Natural killer cell (primary cell): ENCODE measurements around the gene CHST11. TPM values are rescaled to one million over a fixed set of nuclear protein-coding genes. Genes with fewer than 3 reads are reported as not detected.

Source experiments
- ATAC-seq, 3 donors: fragments of 150-1000 bp in 2 of 3; fragments of 200-7000 bp in 1 of 3; cut with Tn5 transposase; 1 replicate in 1 of 3; 2 replicates in 2 of 3; pipeline ENCODE4 v1.10.0; 2021; ENCODE audit warnings: mild to moderate bottlenecking in 2 of 3, moderate library complexity in 2 of 3
- DNase-seq, 2 donors: peaks; one replicate each; pipeline versions ENCODE4 v3.0.0 to v3.0.0-alpha.2; 2013 to 2021; ENCODE audit warnings: mixed read lengths in 1 of 2
- H3K27ac ChIP-seq: one replicate; pipeline ENCODE4 v1.5.1; 2013; ENCODE audit warnings: mild to moderate bottlenecking, low read length
- H3K27me3 ChIP-seq: one replicate; pipeline ENCODE4 v1.6.1; 2013; ENCODE audit warnings: low read length; ENCODE audit not compliant: control insufficient read depth, insufficient read depth
- H3K36me3 ChIP-seq: one replicate; pipeline ENCODE4 v1.6.1; 2013; ENCODE audit warnings: low read length; ENCODE audit not compliant: control insufficient read depth, insufficient read depth
- H3K4me1 ChIP-seq: one replicate; pipeline ENCODE4 v1.6.1; 2013; ENCODE audit warnings: low read length; ENCODE audit not compliant: control insufficient read depth, insufficient read depth
- H3K4me3 ChIP-seq: one replicate; pipeline ENCODE4 v1.5.1; 2013; ENCODE audit warnings: low read length
- H3K9me3 ChIP-seq: one replicate; pipeline ENCODE4 v1.6.1; 2013; ENCODE audit warnings: low read length; ENCODE audit not compliant: control insufficient read depth, insufficient read depth
- H3K27ac Mint-ChIP-seq, 2 donors: one replicate each; pipeline ENCODE4 v1.8.0; 2022; ENCODE audit warnings: mild to moderate bottlenecking in 2 of 2, mixed read lengths in 2 of 2, moderate library complexity in 1 of 2
- H3K27me3 Mint-ChIP-seq, 2 donors: one replicate each; pipeline ENCODE4 v1.8.0; 2022; ENCODE audit warnings: low read depth in 2 of 2, mixed read lengths in 2 of 2
- H3K36me3 Mint-ChIP-seq: one replicate; pipeline ENCODE4 v1.8.0; 2022; ENCODE audit warnings: mixed read lengths
- H3K4me1 Mint-ChIP-seq, 2 donors: one replicate each; pipeline ENCODE4 v1.8.0; 2022; ENCODE audit warnings: mixed read lengths in 2 of 2
- H3K4me3 Mint-ChIP-seq: one replicate; pipeline ENCODE4 v1.8.0; 2022; ENCODE audit warnings: mild to moderate bottlenecking, moderate library complexity, mixed read lengths
- H3K9me3 Mint-ChIP-seq, 2 donors: one replicate each; pipeline ENCODE4 v1.8.0; 2022; ENCODE audit warnings: mixed read lengths in 2 of 2
- WGBS: methylation state at CpG from one replicate; pipeline ENCODE4 v1.1.7; 2013; ENCODE audit warnings: missing lambda C conversion rate; ENCODE audit not compliant: insufficient coverage; 5-methylcytosine and 5-hydroxymethylcytosine counted together
- intact Hi-C: fragments of 100-400 bp; cut with micrococcal nuclease; formaldehyde crosslinking; loops from one replicate; pipeline ENCODE4 v1.14.2; 2022
- total RNA-seq, 4 donors: library from RNA; stranded (reverse); fragments of 120-200 nt in 1 of 4; gene quantifications; one replicate each; pipeline versions ENCODE4 v1.2.3 to v1.2.4, GENCODE V29; 2013 to 2022
- TF ChIP-seq, protein P1 (sequence below): fragments of 200-600 bp; IDR thresholded peaks from one replicate; pipeline ENCODE4 v1.8.0; 2022; ENCODE audit warnings: antibody characterized with exemption

The CHST11 gene
- total RNA-seq, 3 donors from 2014 or later (not counting 1 experiment from before 2014, with no cell fraction given): 85.3 to 118 (median 96.1) TPM

DNA sequence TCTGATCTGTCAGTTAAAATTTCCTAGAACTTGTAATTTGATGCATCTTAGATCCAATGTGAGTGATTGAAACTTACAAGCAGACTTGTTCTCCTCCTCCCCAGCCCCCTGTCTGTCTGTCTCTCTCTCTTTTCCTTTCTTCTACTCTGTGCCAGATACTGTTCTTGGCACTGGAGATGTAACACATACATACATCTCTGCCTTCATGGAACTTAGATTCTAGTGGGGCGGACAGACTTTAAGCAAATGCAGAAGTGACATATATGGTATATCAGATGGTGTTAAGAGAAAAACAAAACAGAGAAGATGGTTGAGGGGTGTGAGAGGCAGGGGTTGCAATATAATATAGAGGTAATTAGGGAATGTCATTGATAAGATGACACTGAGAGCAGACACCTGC is 6.6 kb downstream of the CHST11 start:
- Mint-ChIP-seq H3K36me3 (no peaks in the 10 kb centered on the region), H3K9me3 (no peaks in the 10 kb centered on the region), H3K27ac (peak overlapping the region; percentile 91 to 93), H3K27me3 (no peaks in the 10 kb centered on the region), H3K4me3 (peak overlapping the region; percentile 78), H3K4me1 (peaks cover 86 to 87% of the 10 kb centered on the region in 2 donors)
- 42% methylated on average over 1 of the region's 1 CpG for WGBS
- Histone ChIP-seq H3K4me3 (no peak overlapping the region), H3K4me1 (peaks cover 75% of the 10 kb centered on the region), H3K27me3 (no peaks in the 10 kb centered on the region), H3K36me3 (no peaks in the 10 kb centered on the region), H3K27ac (peak overlapping the region; percentile 64), H3K9me3 (no peaks in the 10 kb centered on the region)
- intact Hi-C loops: loop anchor here (2.0 kb wide), 1 partner anchor 15 kb away; no protein-coding TSS in a partner anchor
- TF ChIP-seq, protein P1, sequence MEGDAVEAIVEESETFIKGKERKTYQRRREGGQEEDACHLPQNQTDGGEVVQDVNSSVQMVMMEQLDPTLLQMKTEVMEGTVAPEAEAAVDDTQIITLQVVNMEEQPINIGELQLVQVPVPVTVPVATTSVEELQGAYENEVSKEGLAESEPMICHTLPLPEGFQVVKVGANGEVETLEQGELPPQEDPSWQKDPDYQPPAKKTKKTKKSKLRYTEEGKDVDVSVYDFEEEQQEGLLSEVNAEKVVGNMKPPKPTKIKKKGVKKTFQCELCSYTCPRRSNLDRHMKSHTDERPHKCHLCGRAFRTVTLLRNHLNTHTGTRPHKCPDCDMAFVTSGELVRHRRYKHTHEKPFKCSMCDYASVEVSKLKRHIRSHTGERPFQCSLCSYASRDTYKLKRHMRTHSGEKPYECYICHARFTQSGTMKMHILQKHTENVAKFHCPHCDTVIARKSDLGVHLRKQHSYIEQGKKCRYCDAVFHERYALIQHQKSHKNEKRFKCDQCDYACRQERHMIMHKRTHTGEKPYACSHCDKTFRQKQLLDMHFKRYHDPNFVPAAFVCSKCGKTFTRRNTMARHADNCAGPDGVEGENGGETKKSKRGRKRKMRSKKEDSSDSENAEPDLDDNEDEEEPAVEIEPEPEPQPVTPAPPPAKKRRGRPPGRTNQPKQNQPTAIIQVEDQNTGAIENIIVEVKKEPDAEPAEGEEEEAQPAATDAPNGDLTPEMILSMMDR: no peak
- DNase-seq: peak in 1 of 2 donors; percentile 44
- ATAC-seq: peak in 2 of 3 donors; percentile 8 to 25

- Histone ChIP-seq H3K36me3 (no peaks in the 10 kb centered on the region), H3K27ac (peak overlapping the region; percentile 37), H3K4me3 (no peak overlapping the region), H3K9me3 (no peaks in the 10 kb centered on the region), H3K4me1 (peaks cover 79% of the 10 kb centered on the region), H3K27me3 (no peaks in the 10 kb centered on the region)
- Mint-ChIP-seq H3K9me3 (no peaks in the 10 kb centered on the region), H3K27ac (peak overlapping the region; percentile 91 to 93), H3K36me3 (no peaks in the 10 kb centered on the region), H3K4me1 (peaks cover 87 to 88% of the 10 kb centered on the region in 2 donors), H3K27me3 (no peaks in the 10 kb centered on the region), H3K4me3 (peak overlapping the region; percentile 59)
- DNase-seq (peak in 1 of 2 donors; percentile 19), ATAC-seq (no peak)
- WGBS: 90% methylated on average over 3 of the region's 3 CpGs
- TF ChIP-seq, protein P1: no peak
- intact Hi-C loops: no loop called here
These were observed 8.2 kb downstream of the CHST11 start for GRCh38 chr12:104464899-104465298.

- Histone ChIP-seq H3K36me3 (no peaks in the 10 kb centered on the region), H3K27ac (peak overlapping the region; percentile 34), H3K4me3 (no peak overlapping the region), H3K4me1 (peaks cover 66% of the 10 kb centered on the region), H3K9me3 (no peaks in the 10 kb centered on the region), H3K27me3 (no peaks in the 10 kb centered on the region)
- Mint-ChIP-seq H3K4me1 (peaks cover 89 to 90% of the 10 kb centered on the region in 2 donors), H3K27ac (peak overlapping the region; percentile 91 to 93), H3K36me3 (no peaks in the 10 kb centered on the region), H3K4me3 (peak overlapping the region; percentile 77), H3K9me3 (no peaks in the 10 kb centered on the region), H3K27me3 (no peaks in the 10 kb centered on the region)
- intact Hi-C loops: no loop called here
- no CpG with 5 or more reads among the region's 2 CpGs for WGBS
- TF ChIP-seq, protein P1: no peak
- ATAC-seq (no peak), DNase-seq (no peak)
These were observed 10.1 kb downstream of the CHST11 start for GRCh38 chr12:104466709-104467345.
